PFSK-1 (cell line): Measurements from ENCODE around the gene LAMC1.

Experiments
- TAF1 ChIP-seq: IDR thresholded peaks from 2 replicates; pipeline ENCODE4 v1.6.1; 2012; ENCODE audit warnings: low read length, control low read depth, borderline replicate concordance; ENCODE audit not compliant: insufficient read depth
- TF ChIP-seq, protein P1 (sequence below), 2 experiments: IDR thresholded peaks; 2 replicates each; pipeline versions ENCODE4 v1.6.1 to v1.8.0; 2011 to 2012; ENCODE audit warnings: low read depth in 2 of 2, low read length in 2 of 2, control low read depth in 1 of 2, inconsistent platforms in 1 of 2, mild to moderate bottlenecking in 1 of 2, moderate library complexity in 1 of 2; ENCODE audit not compliant: insufficient read depth in 1 of 2

DNA sequence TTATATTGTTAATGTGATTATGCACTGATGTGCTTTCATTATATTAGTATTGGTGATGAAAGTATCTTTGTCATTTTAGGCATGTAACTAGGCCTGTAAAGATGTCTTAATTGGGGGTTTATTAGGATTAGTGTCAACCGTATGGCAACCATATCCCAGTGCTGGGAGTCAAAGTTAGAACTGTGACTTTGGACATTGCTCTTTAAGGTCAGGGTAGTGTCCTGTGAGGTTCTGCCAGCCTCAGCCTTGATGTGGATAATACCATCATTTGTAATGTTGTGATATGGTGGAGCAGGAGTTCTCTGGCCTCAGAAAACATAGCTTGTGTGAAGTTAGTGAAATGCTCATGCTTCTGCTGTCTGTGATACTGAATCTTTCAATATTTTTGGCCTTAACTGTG lies 59.4 kb downstream of the LAMC1 start:
- TF ChIP-seq, protein P1, sequence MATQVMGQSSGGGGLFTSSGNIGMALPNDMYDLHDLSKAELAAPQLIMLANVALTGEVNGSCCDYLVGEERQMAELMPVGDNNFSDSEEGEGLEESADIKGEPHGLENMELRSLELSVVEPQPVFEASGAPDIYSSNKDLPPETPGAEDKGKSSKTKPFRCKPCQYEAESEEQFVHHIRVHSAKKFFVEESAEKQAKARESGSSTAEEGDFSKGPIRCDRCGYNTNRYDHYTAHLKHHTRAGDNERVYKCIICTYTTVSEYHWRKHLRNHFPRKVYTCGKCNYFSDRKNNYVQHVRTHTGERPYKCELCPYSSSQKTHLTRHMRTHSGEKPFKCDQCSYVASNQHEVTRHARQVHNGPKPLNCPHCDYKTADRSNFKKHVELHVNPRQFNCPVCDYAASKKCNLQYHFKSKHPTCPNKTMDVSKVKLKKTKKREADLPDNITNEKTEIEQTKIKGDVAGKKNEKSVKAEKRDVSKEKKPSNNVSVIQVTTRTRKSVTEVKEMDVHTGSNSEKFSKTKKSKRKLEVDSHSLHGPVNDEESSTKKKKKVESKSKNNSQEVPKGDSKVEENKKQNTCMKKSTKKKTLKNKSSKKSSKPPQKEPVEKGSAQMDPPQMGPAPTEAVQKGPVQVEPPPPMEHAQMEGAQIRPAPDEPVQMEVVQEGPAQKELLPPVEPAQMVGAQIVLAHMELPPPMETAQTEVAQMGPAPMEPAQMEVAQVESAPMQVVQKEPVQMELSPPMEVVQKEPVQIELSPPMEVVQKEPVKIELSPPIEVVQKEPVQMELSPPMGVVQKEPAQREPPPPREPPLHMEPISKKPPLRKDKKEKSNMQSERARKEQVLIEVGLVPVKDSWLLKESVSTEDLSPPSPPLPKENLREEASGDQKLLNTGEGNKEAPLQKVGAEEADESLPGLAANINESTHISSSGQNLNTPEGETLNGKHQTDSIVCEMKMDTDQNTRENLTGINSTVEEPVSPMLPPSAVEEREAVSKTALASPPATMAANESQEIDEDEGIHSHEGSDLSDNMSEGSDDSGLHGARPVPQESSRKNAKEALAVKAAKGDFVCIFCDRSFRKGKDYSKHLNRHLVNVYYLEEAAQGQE (IDR thresholded peaks at IDR 0.05; ENCODE audit: insufficient read depth in 1 of 2, low read depth in 2 of 2, low read length in 2 of 2) = no peak
- TF ChIP-seq TAF1 = no peak
